HG03520 (cell line): ENCODE results near the gene KNDC1.

ENCODE experiments used
- ATAC-seq: cut with Tn5 transposase; IDR thresholded peaks from one replicate; pipeline ENCODE4 v1.9.1; 2021; ENCODE audit warnings: mild to moderate bottlenecking, moderate library complexity; ENCODE audit not compliant: unreplicated experiment

Gene KNDC1

GRCh38 chr10:133176546-133176945, 16.5 kb downstream of the KNDC1 start:
- ATAC-seq: no peak

DNA sequence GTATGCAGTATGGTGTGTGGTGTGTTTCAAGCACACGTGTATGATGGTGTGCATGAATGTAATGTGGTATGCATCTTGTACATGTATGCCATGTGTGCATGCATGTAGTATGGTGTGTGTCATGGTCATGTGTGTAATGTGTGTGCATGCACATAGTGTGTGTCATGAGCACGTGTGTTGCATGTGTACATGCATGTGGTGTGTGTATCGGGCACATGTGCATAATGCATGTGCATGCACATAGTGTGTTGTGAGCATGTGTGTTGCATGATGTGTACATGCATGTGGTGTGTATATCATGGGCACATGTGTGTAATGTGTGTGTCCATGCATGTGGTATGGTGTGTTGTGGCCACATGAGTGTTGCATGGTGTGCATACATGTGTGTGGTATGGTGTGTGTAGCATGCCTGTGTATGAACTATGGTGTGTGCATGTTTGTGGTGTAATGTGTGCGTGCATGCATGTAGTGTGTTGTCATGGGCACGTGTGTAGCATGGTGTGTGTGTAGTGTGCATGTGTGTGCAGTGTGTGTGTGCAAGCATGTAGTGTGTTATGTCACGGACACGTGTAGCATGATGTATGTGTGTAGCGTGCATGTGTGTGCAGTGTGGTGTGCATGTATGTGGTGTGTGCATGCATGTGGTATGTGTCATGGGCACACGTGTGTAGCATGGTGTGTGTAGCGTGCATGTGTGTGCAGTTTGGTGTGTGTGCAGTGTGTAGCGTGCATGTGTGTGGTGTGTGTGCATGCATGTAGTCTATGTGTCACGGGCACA, 17.6 kb downstream of the KNDC1 start:
- ATAC-seq: no peak

DNA sequence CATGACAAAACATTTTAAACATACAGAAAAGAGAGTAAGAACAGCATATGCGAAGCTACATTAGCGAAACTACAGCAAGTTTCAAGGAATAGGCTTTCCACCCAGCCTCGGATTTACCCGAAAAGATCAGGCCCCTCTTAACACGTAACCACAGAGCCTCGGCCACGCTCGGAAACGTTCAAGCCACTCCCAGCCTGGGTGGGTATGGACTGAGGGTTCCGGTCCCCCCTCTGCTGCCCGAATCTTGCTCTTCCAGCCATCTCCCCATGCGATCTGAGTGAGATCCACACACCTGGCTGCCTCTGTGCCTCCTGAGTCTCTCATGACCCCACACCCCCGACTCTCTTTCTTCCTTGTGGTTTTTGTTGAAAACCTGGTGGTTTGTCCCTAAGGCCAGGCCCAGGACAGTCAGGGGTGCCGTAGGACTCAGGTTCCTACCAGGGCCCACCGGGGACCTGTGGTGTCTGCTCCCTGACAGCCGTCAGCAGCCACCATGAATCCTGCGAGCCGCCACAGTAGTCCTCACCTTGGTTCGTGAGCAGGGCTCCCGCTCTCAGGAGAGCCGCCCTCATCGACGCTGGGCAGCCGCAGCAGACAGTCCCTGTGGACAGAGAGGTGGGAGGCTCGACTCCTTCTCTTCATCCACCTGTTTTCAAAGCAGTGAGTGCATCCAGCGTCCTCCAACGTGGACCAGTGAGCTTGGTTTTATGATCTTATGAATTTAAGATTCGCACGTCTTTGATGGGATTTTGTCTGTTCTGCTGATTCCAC, 18.5 kb downstream of the KNDC1 start:
- no peak for ATAC-seq

DNA sequence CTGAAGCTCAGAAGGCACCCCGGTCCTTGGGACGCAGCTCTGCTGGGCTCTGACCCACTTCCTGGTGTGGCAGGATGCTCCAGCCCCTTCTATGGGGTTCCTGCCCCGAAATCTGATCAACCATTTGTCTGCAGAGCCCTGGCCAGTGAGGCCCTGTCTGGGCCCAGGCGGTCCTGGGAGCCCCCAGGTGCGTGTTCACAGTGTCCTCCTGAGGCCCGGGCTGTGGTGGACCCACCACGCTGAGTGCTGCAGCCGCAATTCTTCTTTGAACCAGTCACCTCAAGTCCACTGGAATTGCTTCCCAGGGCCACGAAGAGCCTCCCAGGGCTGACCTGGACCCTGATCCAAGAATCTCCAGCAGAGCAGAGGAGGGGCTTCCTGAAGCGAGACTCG, 19.1 kb downstream of the KNDC1 start:
- no peak for ATAC-seq

- no peak for ATAC-seq
These were observed 19.6 kb downstream of the KNDC1 start for GRCh38 chr10:133179651-133180050.

- no peak for ATAC-seq
These were observed 20.4 kb downstream of the KNDC1 start for GRCh38 chr10:133180192-133180964.

- ATAC-seq: no peak
These were observed 21.1 kb downstream of the KNDC1 start for GRCh38 chr10:133180965-133181639.

- no peak for ATAC-seq
These were observed 22.2 kb downstream of the KNDC1 start for GRCh38 chr10:133182190-133182589.

GRCh38 chr10:133182791-133183645, 23.0 kb downstream of the KNDC1 start:
- ATAC-seq: no peak

DNA sequence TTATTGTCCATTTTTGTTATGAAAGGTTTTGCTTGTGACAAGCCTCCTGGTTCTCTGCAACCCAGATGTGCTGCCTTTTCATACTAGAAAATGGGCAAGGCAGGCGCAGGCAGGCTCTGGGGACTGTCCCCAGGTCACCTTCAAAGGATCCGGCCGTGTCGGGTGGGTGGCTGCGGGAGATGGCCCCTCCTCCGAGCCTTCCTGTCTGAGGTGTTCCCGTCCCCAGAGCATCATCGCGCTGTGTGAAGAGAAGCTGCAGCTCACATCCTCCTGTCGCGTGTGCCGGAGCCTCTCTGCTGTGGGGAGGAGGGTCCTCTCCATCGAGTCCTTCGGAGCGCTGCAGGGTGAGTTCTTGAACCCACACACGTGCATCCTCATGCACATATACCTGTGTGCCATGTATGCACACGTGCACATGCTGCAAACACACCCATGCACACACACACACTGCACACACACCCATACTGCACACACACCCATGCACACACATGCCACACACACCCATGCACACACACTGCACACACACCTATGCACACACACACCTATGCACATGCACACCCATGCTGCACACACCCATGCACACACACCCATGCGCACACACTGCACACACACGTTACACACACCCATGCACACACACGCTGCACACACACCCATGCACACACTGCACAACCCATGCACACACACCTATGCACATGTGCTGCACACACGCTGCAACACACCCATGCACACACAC, 23.8 kb downstream of the KNDC1 start:
- ATAC-seq: no peak

GRCh38 chr10:133184591-133185244, 24.7 kb downstream of the KNDC1 start:
- ATAC-seq: no peak

GRCh38 chr10:133185421-133185820, 25.4 kb downstream of the KNDC1 start:
- ATAC-seq: no peak

DNA sequence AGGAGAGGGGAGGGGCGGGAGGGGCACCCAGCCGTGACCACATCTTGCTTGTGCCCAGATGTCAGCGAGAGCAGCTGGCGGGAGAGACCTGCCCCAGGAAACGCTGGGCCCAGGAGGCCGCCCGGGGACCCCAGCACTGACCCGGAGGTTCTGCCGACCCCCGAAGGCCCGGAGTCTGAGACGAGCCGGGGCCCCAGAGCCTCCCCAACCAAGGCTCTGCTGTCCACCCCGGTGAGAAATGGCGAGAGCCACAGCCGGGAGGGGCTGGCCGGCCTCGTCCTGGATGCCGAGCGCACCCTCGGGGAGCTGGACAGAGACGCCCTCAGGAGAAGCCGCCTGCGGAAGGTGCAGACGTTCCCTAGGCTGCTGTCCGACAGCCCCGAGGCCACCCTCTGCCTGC, 25.9 kb downstream of the KNDC1 start:
- no peak for ATAC-seq

DNA sequence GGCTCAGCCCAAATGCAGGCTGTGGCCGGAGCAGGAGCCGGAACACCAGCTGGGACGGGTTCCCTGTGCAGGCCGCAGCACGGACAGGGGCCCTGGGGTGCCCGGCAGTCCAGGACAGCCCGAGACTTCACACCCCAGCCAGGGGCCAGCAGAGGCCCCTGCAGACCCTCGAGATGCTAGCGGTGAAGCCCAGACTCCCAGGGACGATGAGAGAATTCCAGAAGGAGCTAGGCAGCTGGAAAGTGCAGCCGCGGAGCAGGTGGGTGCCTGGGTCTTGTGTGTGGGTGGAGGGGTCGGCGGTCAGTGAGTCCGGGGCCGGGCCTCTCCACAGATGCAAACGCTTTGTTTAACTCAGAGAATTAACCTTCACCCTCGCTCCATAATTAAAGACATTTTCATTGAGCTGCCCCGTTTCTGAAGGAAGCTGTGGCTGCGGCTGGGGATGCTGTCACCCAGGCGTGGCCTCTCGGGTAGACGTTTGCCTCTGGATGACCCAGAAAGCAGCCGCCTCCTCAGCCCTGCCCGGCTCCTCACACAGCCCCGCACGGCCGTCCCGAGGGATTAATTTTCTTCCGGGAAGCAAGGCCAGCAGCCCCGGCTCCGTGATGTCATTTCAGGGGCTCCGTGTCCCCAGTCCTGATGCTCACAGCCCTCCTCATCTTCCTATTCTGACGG, 26.5 kb downstream of the KNDC1 start:
- no peak for ATAC-seq

DNA sequence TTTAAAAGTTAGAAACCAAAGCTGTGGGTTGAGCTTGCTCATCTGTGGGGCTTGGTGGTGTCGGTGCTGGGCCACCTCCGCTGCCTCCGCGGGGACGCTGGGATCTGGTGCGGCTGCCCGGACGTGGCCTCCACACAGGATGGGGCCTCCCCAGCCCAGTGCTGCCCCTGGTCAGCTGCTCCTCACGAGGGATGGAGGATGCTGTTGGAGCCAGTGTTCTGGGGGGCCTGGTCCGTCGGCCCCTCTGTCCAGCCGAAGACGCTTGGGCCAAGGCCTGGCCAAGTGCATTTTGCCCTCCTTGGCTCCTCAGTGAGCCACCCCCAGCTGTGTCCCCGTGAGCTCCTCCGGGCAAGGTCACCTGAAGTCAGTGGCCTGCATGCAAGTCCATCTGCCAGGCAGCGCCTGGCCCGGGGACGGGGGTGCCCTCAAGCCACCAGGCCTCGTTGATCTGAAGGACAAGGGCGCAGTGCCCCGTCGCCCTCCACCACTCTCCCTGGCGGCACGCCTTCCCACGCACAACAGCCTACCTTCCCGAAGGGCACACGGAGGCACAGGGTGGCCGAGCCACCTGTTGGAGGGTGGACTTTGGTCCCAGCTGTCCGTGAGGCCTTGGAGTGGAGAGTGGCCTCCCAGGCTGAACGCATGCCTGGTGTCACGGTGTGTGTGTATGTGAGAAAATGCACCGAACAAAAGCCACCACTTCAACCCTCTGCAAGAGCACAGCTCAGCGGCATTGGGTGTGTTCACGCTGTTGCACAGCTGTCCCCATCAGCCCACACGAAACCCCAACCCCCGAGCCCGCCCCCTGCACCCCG, 27.3 kb downstream of the KNDC1 start:
- no peak for ATAC-seq

- ATAC-seq: no peak
These were observed 28.1 kb downstream of the KNDC1 start for GRCh38 chr10:133187906-133188681.

GRCh38 chr10:133189256-133189655, 29.2 kb downstream of the KNDC1 start:
- no peak for ATAC-seq
